ENCODE measurements around the gene KRTAP10-10. TPM values are rescaled to one million over a fixed set of nuclear protein-coding genes. Genes with fewer than 3 reads are reported as not detected.

Gene KRTAP10-10
- total RNA-seq, 1 donor, result not detected

DNA sequence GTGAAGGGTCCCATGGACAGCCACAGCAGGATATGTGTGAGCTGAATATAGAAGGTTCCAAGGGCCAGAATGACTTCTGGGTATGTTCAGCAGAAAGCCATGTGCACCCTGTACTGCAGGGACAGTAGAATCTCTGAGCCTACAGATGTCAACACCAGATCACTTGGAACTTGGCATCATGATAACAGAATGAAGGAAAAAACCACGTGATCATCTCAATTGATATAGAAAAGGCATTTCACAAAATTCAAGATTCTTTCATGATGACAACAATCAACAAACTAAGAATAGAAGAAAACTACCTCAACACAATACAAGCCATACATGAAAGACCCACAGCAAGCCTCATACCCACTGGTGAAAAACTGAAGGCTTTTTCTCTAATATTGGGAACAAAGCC is 30.5 kb downstream of the KRTAP10-10 start:
- H3K27ac ChIP-seq (ENCODE audit: low read depth, low read length), result no peak overlapping the region
- DNase-seq (ENCODE audit: insufficient read length, low spot score, missing footprints), result no peak

DNA sequence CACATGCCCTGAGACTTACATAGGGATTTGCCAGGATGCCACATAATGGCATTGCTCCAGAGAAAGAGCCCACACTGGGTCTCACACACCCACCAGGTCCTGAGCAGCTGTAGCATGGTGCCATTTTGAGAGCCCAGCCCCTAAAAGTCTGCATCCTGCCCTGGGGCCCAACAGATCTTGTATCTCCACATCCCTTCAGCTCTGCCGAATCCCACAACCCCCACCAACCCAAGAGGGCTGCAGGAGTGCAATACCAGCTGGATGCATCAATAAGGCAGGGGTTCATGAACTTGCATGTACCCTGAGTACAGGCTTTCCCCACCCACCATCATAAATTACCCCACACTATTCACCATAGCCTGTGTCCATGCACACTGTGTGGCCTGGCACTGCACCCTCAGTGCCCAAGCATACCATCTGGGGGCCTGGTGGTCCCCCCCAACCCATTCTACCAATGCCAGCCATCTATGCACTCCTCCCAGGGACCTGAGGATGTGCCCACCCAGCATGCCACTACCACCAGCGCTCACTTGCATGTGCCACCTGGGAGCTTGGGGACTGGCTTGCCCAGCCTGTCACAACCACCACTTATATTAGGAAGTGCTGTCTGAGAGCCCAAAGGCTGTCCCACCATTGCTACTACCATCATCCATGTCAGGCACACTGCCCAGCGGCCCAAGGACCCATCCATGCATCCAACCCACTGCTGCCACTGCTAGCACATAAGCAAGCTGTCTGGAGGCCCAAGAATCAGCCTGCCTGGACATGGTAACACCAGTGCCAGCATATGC is 33.7 kb downstream of the KRTAP10-10 start:
- H3K36me3 ChIP-seq (ENCODE audit: insufficient read depth, low read length), result no peaks in the 10 kb centered on the region
- H3K9me3 ChIP-seq (ENCODE audit: low read depth, low read length), result no peaks in the 10 kb centered on the region
- no peaks in the 10 kb centered on the region for H3K79me2 ChIP-seq (ENCODE audit: insufficient read depth, low read length)
- DNase-seq (ENCODE audit: insufficient read length, low spot score, missing footprints), result no peak
- no peak overlapping the region for H3K4me3 ChIP-seq (ENCODE audit: insufficient read depth, low read length)
- no peak overlapping the region for H3K27ac ChIP-seq (ENCODE audit: low read depth, low read length)
- peaks cover 5% of the 10 kb centered on the region for H3K27me3 ChIP-seq (ENCODE audit: insufficient read depth, low read length)
- H3K4me2 ChIP-seq (ENCODE audit: insufficient read depth, low read length), result no peak overlapping the region
- no peak overlapping the region for H2AFZ ChIP-seq (ENCODE audit: low read length)
- TF ChIP-seq, protein P1, sequence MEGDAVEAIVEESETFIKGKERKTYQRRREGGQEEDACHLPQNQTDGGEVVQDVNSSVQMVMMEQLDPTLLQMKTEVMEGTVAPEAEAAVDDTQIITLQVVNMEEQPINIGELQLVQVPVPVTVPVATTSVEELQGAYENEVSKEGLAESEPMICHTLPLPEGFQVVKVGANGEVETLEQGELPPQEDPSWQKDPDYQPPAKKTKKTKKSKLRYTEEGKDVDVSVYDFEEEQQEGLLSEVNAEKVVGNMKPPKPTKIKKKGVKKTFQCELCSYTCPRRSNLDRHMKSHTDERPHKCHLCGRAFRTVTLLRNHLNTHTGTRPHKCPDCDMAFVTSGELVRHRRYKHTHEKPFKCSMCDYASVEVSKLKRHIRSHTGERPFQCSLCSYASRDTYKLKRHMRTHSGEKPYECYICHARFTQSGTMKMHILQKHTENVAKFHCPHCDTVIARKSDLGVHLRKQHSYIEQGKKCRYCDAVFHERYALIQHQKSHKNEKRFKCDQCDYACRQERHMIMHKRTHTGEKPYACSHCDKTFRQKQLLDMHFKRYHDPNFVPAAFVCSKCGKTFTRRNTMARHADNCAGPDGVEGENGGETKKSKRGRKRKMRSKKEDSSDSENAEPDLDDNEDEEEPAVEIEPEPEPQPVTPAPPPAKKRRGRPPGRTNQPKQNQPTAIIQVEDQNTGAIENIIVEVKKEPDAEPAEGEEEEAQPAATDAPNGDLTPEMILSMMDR (IDR thresholded peaks at IDR 0.05; ENCODE audit: extremely low read depth, low read depth, low read length), result no peak
- H4K20me1 ChIP-seq (ENCODE audit: insufficient read depth, low read length), result no peaks in the 10 kb centered on the region
- H3K4me1 ChIP-seq (ENCODE audit: insufficient read depth, low read length), result no peaks in the 10 kb centered on the region

More for the DNA sequence above, 30.5 kb downstream of the KRTAP10-10 start:
- Histone ChIP-seq H3K9me3 (ENCODE audit: low read depth, low read length) (no peaks in the 10 kb centered on the region), H3K79me2 (ENCODE audit: insufficient read depth, low read length) (no peaks in the 10 kb centered on the region), H3K4me1 (ENCODE audit: insufficient read depth, low read length) (no peaks in the 10 kb centered on the region), H2AFZ (ENCODE audit: low read length) (no peak overlapping the region), H3K27me3 (ENCODE audit: insufficient read depth, low read length) (no peaks in the 10 kb centered on the region), H3K4me3 (ENCODE audit: insufficient read depth, low read length) (no peak overlapping the region), H3K4me2 (ENCODE audit: insufficient read depth, low read length) (no peak overlapping the region), H3K36me3 (ENCODE audit: insufficient read depth, low read length) (no peaks in the 10 kb centered on the region), H4K20me1 (ENCODE audit: insufficient read depth, low read length) (no peaks in the 10 kb centered on the region)
- TF ChIP-seq, protein P1 (IDR thresholded peaks at IDR 0.05; ENCODE audit: extremely low read depth, low read depth, low read length), result no peak

DNA sequence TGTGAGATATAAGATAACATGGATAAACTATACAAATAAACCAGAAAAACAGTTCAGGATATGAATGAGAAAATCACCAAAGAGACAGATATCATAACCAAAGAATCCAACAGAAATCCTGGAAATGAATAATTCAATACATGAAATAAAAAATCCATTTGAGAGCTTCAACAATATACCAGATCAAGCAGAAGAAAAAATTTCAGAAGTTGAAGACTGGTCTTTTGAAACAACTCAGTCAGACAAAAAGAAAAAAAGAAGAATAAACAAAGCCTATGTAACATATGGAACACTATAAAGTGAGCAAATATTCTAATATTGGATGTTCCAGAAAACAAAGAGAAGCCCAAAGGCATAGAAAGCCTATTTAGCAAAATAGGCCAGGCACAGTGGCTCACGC is 34.8 kb downstream of the KRTAP10-10 start:
- no peaks in the 10 kb centered on the region for H3K36me3 ChIP-seq (ENCODE audit: insufficient read depth, low read length)
- no peaks in the 10 kb centered on the region for H3K4me1 ChIP-seq (ENCODE audit: insufficient read depth, low read length)
- H3K27me3 ChIP-seq (ENCODE audit: insufficient read depth, low read length), result peaks cover 12% of the 10 kb centered on the region
- no peaks in the 10 kb centered on the region for H3K9me3 ChIP-seq (ENCODE audit: low read depth, low read length)
- H3K79me2 ChIP-seq (ENCODE audit: insufficient read depth, low read length), result no peaks in the 10 kb centered on the region
- no peak overlapping the region for H3K27ac ChIP-seq (ENCODE audit: low read depth, low read length)
- H3K4me3 ChIP-seq (ENCODE audit: insufficient read depth, low read length), result no peak overlapping the region
- no peaks in the 10 kb centered on the region for H4K20me1 ChIP-seq (ENCODE audit: insufficient read depth, low read length)
- TF ChIP-seq, protein P1 (IDR thresholded peaks at IDR 0.05; ENCODE audit: extremely low read depth, low read depth, low read length), result no peak
- no peak overlapping the region for H2AFZ ChIP-seq (ENCODE audit: low read length)
- H3K4me2 ChIP-seq (ENCODE audit: insufficient read depth, low read length), result no peak overlapping the region
- no peak for DNase-seq (ENCODE audit: insufficient read length, low spot score, missing footprints)

DNA sequence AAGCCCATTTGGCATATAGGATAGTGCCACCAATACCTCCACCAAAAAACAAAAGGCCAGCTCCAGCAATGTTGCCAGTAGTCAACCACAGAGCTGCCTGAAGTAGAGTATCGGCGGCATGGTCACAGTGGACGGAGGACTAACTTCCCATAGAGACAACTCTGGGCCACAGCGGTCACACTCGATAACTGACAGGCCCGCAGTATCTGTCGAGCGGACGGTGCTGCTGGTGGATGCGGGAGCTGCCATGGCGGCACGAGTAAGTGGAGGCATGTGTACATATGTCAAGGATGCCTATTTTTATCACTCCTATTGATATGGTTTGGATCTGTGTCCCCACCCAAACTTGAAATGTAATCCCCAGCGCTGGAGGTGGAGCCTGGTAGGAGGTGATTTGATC is 40.7 kb downstream of the KRTAP10-10 start:
- Histone ChIP-seq H3K79me2 (ENCODE audit: insufficient read depth, low read length) (no peaks in the 10 kb centered on the region), H3K36me3 (ENCODE audit: insufficient read depth, low read length) (no peaks in the 10 kb centered on the region), H3K4me2 (ENCODE audit: insufficient read depth, low read length) (no peak overlapping the region), H2AFZ (ENCODE audit: low read length) (no peak overlapping the region), H3K9me3 (ENCODE audit: low read depth, low read length) (no peaks in the 10 kb centered on the region), H3K27ac (ENCODE audit: low read depth, low read length) (no peak overlapping the region), H4K20me1 (ENCODE audit: insufficient read depth, low read length) (no peaks in the 10 kb centered on the region), H3K4me1 (ENCODE audit: insufficient read depth, low read length) (no peaks in the 10 kb centered on the region), H3K4me3 (ENCODE audit: insufficient read depth, low read length) (no peak overlapping the region), H3K27me3 (ENCODE audit: insufficient read depth, low read length) (peaks cover 14% of the 10 kb centered on the region)
- DNase-seq (ENCODE audit: insufficient read length, low spot score, missing footprints), result no peak
- TF ChIP-seq, protein P1 (IDR thresholded peaks at IDR 0.05; ENCODE audit: extremely low read depth, low read depth, low read length), result no peak

Measured in osteoblast (primary cell).